Measurements from ENCODE around the gene DCK. TPM values are rescaled to one million over a fixed set of nuclear protein-coding genes. Genes with fewer than 3 reads are reported as not detected.

Gene DCK
- total and polyA plus RNA-seq, 2 of the 4 experiments (the other 2 are of a cell fraction), result 7.0 to 8.9 TPM

GRCh38 chr4:71052034-71052433 lies 58.6 kb downstream of the DCK start:
- H2AFZ ChIP-seq (replicated peaks; ENCODE audit: low read length, poor library complexity), result no peak overlapping the region
- H4K91ac ChIP-seq (ENCODE audit: insufficient read depth, low read depth, low read length), result no peak overlapping the region
- H4K5ac ChIP-seq (ENCODE audit: low read depth, low read length), result no peak overlapping the region
- no peak overlapping the region for H3K9ac ChIP-seq (ENCODE audit: low read depth, low read length)
- no peak for TF ChIP-seq FOS (IDR thresholded peaks at IDR 0.05; ENCODE audit: low read depth, low read length)
- TF ChIP-seq CEBPB (IDR thresholded peaks at IDR 0.05; ENCODE audit: low read depth, low read length), result no peak
- TF ChIP-seq RFX5 (IDR thresholded peaks at IDR 0.05; ENCODE audit: low read depth, low read length), result no peak
- no peak for TF ChIP-seq NFE2L2 (IDR thresholded peaks at IDR 0.05; ENCODE audit: low read depth, low read length)
- no peak for TF ChIP-seq CHD1 (IDR thresholded peaks at IDR 0.05; ENCODE audit: low read depth, low read length)
- no peak for TF ChIP-seq RAD21 (IDR thresholded peaks at IDR 0.05; ENCODE audit: low read length)
- H2BK5ac ChIP-seq (ENCODE audit: low read depth, low read length, poor library complexity, severe bottlenecking), result no peak overlapping the region
- no peak overlapping the region for H2AK5ac ChIP-seq (ENCODE audit: low read depth, low read length)
- H3K56ac ChIP-seq (ENCODE audit: extremely low read depth, insufficient read depth, low read length), result no peak overlapping the region
- intact Hi-C loops (cut with micrococcal nuclease) (loop anchor here (5.0 kb wide), 1 partner anchor 660 kb away; no protein-coding TSS in a partner anchor), in situ Hi-C loops (cut with MboI; ENCODE audit: low sequenced_read_pairs) (no loop called here), dilution Hi-C loops (cut with HindIII; ENCODE audit: low sequenced_read_pairs, unreplicated experiment) (no loop called here)
- no peak for DNase-seq
- no peak overlapping the region for H3K27ac ChIP-seq (ENCODE audit: insufficient read depth, low read length)
- WGBS, 2 experiments (ENCODE audit: extremely low coverage in 2 of 2, insufficient read length in 1 of 2), result no CpG with 5 or more reads among the region's 7 CpGs
- no peaks in the 10 kb centered on the region for H3K9me1 ChIP-seq (ENCODE audit: insufficient read depth, low read length)
- no peak overlapping the region for H4K8ac ChIP-seq (ENCODE audit: low read depth in 2 of 2, low read length in 2 of 2)
- H2BK20ac ChIP-seq (ENCODE audit: low read depth, low read length), result no peak overlapping the region
- no peak overlapping the region for H3K4me2 ChIP-seq (ENCODE audit: low read depth, low read length)
- no peaks in the 10 kb centered on the region for H3K79me1 ChIP-seq (ENCODE audit: low read depth in 1 of 2, low read length in 2 of 2)
- no peak overlapping the region for H3K18ac ChIP-seq (ENCODE audit: low read depth, low read length)
- H3K27me3 ChIP-seq (ENCODE audit: control insufficient read depth, insufficient read depth, low read length), result no peaks in the 10 kb centered on the region
- H2BK15ac ChIP-seq (ENCODE audit: low read depth, low read length), result no peak overlapping the region
- H3K4me1 ChIP-seq (ENCODE audit: control insufficient read depth, insufficient read depth, low read length), result no peaks in the 10 kb centered on the region
- H3K36me3 ChIP-seq (ENCODE audit: control insufficient read depth, insufficient read depth, low read length), result no peaks in the 10 kb centered on the region
- H3K4ac ChIP-seq (ENCODE audit: low read depth, low read length), result no peak overlapping the region
- no peak overlapping the region for H2AK9ac ChIP-seq (replicated peaks; ENCODE audit: low read depth, low read length, poor library complexity)
- no peaks in the 10 kb centered on the region for H3K9me3 ChIP-seq (ENCODE audit: control insufficient read depth, insufficient read depth, low read length)
- BruUV-seq (replicated peaks), result no TSS peak
- CTCF ChIA-PET, result no interaction called here
- H3K14ac ChIP-seq (replicated peaks; ENCODE audit: low read depth, low read length), result no peak overlapping the region
- no peak for ATAC-seq (ENCODE audit: low read depth)
- no peak overlapping the region for H3K23ac ChIP-seq (ENCODE audit: low read depth, low read length)
- no peak overlapping the region for H2BK120ac ChIP-seq (ENCODE audit: low read depth, low read length)
- no peak overlapping the region for H3K4me3 ChIP-seq (ENCODE audit: insufficient read depth, low read depth, low read length)
- no peaks in the 10 kb centered on the region for H4K20me1 ChIP-seq (ENCODE audit: insufficient read depth, low read length)
- POLR2A ChIA-PET (ENCODE audit: unreplicated experiment), result no interaction called here
